Transverse colon (tissue), 4 donors: ENCODE data around the gene MEST.

Experiments used
- POLR2A ChIP-seq: fragments of 450-650 bp; IDR thresholded peaks from one replicate; pipeline ENCODE4 v1.6.1; 2016; ENCODE audit warnings: antibody characterized with exemption, mild to moderate bottlenecking, moderate library complexity
- POLR2AphosphoS5 ChIP-seq, 3 donors: sonication (generic); formaldehyde crosslinking; IDR thresholded peaks; one replicate each; pipeline ENCODE4 v1.6.1; 2016; ENCODE audit warnings: antibody characterized with exemption in 3 of 3
- TF ChIP-seq, protein P1 (sequence below), 5 experiments: fragments of 200-600 bp in 3 of 5; fragments of 450-650 bp in 2 of 5; sonication (generic) in 3 of 5; IDR thresholded peaks; 1 replicate in 2 of 5; 2 replicates in 3 of 5; pipeline ENCODE4 v1.5.1; 2016 to 2017; ENCODE audit warnings: antibody characterized with exemption in 5 of 5, inconsistent platforms in 3 of 5, mild to moderate bottlenecking in 2 of 5, moderate library complexity in 1 of 5

DNA sequence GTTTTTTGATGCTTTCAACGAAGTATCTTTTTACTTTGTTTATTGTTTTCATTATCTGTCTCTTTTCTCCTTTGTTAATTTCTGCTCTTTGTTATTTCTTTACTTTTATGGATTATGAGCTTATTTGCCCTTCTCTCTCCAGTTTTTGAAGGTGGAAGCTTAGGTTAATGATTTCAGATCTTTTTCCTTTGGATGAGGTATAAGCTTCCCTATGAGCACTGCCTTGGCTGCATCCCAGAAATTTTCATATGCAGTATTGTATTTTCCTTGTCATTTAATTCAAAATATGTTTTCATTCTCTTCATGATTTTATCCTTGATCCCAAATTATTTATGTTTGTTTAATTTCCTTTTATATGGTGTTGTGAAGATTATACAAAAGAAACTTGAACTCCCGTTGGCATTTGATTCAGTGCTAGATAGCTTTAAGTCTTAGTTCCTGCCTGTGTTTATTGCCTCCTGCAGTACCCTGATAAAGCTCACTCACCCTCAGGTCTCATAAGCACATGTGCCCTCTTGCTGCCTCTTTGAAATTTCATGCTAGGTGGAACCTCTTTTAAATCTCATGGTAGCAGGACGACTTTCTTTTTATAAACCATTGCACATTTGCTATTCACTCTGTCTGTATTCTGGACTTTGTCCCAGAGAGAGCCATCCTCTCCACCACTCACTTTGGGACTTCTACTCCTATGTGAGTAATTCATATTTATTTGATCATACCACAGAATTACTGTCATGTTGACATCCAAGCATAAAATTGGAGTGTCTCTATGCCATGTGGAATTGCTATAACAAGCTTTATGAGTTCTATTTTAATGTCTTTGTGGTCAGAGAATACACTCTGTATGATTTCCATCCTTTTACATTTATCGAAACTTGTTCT is 28.1 kb upstream of the MEST start:
- TF ChIP-seq, protein P1, sequence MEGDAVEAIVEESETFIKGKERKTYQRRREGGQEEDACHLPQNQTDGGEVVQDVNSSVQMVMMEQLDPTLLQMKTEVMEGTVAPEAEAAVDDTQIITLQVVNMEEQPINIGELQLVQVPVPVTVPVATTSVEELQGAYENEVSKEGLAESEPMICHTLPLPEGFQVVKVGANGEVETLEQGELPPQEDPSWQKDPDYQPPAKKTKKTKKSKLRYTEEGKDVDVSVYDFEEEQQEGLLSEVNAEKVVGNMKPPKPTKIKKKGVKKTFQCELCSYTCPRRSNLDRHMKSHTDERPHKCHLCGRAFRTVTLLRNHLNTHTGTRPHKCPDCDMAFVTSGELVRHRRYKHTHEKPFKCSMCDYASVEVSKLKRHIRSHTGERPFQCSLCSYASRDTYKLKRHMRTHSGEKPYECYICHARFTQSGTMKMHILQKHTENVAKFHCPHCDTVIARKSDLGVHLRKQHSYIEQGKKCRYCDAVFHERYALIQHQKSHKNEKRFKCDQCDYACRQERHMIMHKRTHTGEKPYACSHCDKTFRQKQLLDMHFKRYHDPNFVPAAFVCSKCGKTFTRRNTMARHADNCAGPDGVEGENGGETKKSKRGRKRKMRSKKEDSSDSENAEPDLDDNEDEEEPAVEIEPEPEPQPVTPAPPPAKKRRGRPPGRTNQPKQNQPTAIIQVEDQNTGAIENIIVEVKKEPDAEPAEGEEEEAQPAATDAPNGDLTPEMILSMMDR (IDR thresholded peaks at IDR 0.05) = no peak
- TF ChIP-seq POLR2A = no peak
- no peak for TF ChIP-seq POLR2AphosphoS5 (IDR thresholded peaks at IDR 0.05)
